ENCODE results near the gene TACC2.

Gene TACC2

DNA sequence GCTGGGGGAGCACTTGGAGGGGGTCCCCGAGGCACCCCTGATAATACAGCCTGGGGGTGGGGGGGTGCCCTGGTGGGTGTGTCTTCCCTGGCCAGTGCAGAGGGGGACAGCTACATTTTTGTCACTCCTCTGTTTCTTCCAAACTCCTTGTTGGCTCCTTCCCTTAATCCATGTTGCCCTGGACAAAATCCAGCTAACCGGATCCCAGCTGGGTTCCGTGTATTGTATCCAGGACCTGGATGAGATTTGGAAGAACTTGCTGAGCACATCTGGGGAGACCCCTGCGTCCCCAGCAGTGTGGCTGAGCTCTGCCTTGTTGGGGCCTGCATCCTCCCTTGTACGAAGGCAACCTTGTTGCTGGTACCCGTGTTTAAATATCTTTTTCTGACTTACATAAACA, 195.3 kb downstream of the TACC2 start:
- Histone ChIP-seq H3K9me2 (replicated peaks; ENCODE audit: insufficient read depth, low read length) (no peaks in the 10 kb centered on the region), H3K9me3 (ENCODE audit: insufficient read depth, low read length) (no peaks in the 10 kb centered on the region), H3K27me3 (ENCODE audit: low read length) (no peaks in the 10 kb centered on the region), H4K20me1 (ENCODE audit: low read depth, low read length) (no peaks in the 10 kb centered on the region), H3K4me3 (ENCODE audit: insufficient read depth, low read length, poor library complexity, severe bottlenecking) (no peak overlapping the region), H3K27ac (ENCODE audit: low read depth, low read length) (no peak overlapping the region), H3K4me2 (ENCODE audit: low read depth, low read length, poor library complexity, severe bottlenecking) (no peak overlapping the region), H3K36me3 (ENCODE audit: low read length) (no peaks in the 10 kb centered on the region), H2AFZ (ENCODE audit: low read depth, low read length, severe bottlenecking) (no peak overlapping the region), H3K9ac (ENCODE audit: low read length) (no peak overlapping the region), H3K79me2 (ENCODE audit: insufficient read depth, low read length) (no peaks in the 10 kb centered on the region), H3F3A (ENCODE audit: insufficient read depth) (no peaks in the 10 kb centered on the region)
- no peak for TF ChIP-seq EZH2phosphoT487 (conservative IDR thresholded peaks at IDR 0.05; ENCODE audit: low read length)
- TF ChIP-seq, protein P1, sequence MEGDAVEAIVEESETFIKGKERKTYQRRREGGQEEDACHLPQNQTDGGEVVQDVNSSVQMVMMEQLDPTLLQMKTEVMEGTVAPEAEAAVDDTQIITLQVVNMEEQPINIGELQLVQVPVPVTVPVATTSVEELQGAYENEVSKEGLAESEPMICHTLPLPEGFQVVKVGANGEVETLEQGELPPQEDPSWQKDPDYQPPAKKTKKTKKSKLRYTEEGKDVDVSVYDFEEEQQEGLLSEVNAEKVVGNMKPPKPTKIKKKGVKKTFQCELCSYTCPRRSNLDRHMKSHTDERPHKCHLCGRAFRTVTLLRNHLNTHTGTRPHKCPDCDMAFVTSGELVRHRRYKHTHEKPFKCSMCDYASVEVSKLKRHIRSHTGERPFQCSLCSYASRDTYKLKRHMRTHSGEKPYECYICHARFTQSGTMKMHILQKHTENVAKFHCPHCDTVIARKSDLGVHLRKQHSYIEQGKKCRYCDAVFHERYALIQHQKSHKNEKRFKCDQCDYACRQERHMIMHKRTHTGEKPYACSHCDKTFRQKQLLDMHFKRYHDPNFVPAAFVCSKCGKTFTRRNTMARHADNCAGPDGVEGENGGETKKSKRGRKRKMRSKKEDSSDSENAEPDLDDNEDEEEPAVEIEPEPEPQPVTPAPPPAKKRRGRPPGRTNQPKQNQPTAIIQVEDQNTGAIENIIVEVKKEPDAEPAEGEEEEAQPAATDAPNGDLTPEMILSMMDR (IDR thresholded peaks at IDR 0.05; ENCODE audit: insufficient read depth, low read length, poor library complexity, severe bottlenecking), result no peak

- Histone ChIP-seq H3K9me2 (replicated peaks; ENCODE audit: insufficient read depth, low read length) (no peaks in the 10 kb centered on the region), H3K36me3 (ENCODE audit: low read length) (no peaks in the 10 kb centered on the region), H4K20me1 (ENCODE audit: low read depth, low read length) (no peaks in the 10 kb centered on the region), H3K27ac (ENCODE audit: low read depth, low read length) (no peak overlapping the region), H3K9ac (ENCODE audit: low read length) (no peak overlapping the region), H3K4me2 (ENCODE audit: low read depth, low read length, poor library complexity, severe bottlenecking) (no peak overlapping the region), H3K79me2 (ENCODE audit: insufficient read depth, low read length) (no peaks in the 10 kb centered on the region), H3K9me3 (ENCODE audit: insufficient read depth, low read length) (no peaks in the 10 kb centered on the region), H3K27me3 (ENCODE audit: low read length) (no peaks in the 10 kb centered on the region), H2AFZ (ENCODE audit: low read depth, low read length, severe bottlenecking) (no peak overlapping the region), H3F3A (ENCODE audit: insufficient read depth) (no peaks in the 10 kb centered on the region), H3K4me3 (ENCODE audit: insufficient read depth, low read length, poor library complexity, severe bottlenecking) (no peak overlapping the region)
- TF ChIP-seq EZH2phosphoT487 (conservative IDR thresholded peaks at IDR 0.05; ENCODE audit: low read length), result no peak
- TF ChIP-seq, protein P1 (IDR thresholded peaks at IDR 0.05; ENCODE audit: insufficient read depth, low read length, poor library complexity, severe bottlenecking), result no peak
These were observed 196.7 kb downstream of the TACC2 start for GRCh38 chr10:122185643-122186042.

DNA sequence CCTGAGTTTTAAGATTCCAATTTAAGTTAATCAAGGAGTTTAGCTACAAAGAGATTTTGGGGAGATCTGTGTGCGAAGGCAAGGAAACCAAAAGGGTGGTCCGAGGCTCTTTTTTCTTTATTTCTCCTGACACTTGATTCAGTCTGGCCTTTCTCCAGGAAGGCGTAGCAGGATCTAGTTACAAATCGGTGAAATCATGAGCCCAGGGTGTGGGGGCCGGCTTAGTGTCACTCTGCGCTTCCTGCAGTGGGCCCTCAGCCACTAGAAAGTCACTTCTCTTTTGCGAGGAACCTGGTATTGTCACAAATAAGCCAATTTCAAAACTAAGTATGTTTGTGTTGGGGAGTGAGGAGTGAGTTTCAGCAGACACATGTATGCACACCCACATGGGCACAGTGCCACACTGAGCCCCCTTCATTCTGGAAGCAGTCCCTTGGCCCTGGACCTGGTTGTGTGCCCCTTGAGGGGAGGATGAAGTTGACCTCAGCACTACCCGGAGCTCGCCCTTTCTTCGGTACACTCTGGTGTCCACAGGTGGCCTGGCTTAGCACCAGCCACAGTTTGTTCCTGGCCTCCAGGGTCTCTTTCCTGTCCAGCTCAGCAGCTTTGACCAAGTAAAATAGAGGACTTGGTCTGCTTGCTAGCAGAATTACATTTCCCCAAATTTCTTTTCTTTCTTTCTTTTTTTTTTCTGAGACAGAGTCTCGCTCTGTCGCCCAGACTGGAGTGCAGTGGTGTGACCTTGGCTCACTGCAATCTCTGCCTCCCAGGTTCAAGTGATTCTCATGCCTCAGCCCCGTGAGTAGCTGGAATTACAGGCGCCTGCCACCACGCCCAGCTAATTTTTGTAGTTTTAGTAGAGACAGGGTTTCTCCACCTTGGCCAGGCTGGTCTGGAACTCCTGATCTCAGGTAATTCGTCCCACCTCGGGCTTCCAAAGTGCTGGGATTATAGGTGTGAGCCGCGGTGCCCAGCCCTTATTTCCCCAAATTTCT, 198.2 kb downstream of the TACC2 start:
- Histone ChIP-seq H3K9me2 (replicated peaks; ENCODE audit: insufficient read depth, low read length) (no peaks in the 10 kb centered on the region), H3K9ac (ENCODE audit: low read length) (no peak overlapping the region), H3K79me2 (ENCODE audit: insufficient read depth, low read length) (no peaks in the 10 kb centered on the region), H4K20me1 (ENCODE audit: low read depth, low read length) (no peaks in the 10 kb centered on the region), H3K27ac (ENCODE audit: low read depth, low read length) (no peak overlapping the region), H3K27me3 (ENCODE audit: low read length) (no peaks in the 10 kb centered on the region), H3K36me3 (ENCODE audit: low read length) (no peaks in the 10 kb centered on the region), H3F3A (ENCODE audit: insufficient read depth) (no peaks in the 10 kb centered on the region), H3K9me3 (ENCODE audit: insufficient read depth, low read length) (no peaks in the 10 kb centered on the region), H3K4me2 (ENCODE audit: low read depth, low read length, poor library complexity, severe bottlenecking) (no peak overlapping the region), H2AFZ (ENCODE audit: low read depth, low read length, severe bottlenecking) (no peak overlapping the region), H3K4me3 (ENCODE audit: insufficient read depth, low read length, poor library complexity, severe bottlenecking) (no peak overlapping the region)
- TF ChIP-seq EZH2phosphoT487 (conservative IDR thresholded peaks at IDR 0.05; ENCODE audit: low read length), result no peak
- TF ChIP-seq, protein P1 (IDR thresholded peaks at IDR 0.05; ENCODE audit: insufficient read depth, low read length, poor library complexity, severe bottlenecking), result no peak
